ENCODE measurements around the gene ARFGAP3.

The ARFGAP3 gene

GRCh38 chr22:42856865-42857704 lies at the start of gene ARFGAP3:
Gene ARFGAP3, minus strand, starts transcription at chr22:42857273. Its CDS starts 91 bp downstream, at chr22:42857182.
- peak; percentile 98 for DNase-seq

GRCh38 chr22:42905702-42906183 lies 48.7 kb upstream of the ARFGAP3 start:
- DNase-seq = no peak

- no peak for DNase-seq
Measured at GRCh38 chr22:42905217-42905616, 48.1 kb upstream of the ARFGAP3 start.

GRCh38 chr22:42904050-42904449 lies 47.0 kb upstream of the ARFGAP3 start:
- DNase-seq = no peak

- DNase-seq = no peak
Measured at GRCh38 chr22:42902875-42903510, 45.9 kb upstream of the ARFGAP3 start.

GRCh38 chr22:42901790-42902508 lies 44.9 kb upstream of the ARFGAP3 start:
- no peak for DNase-seq

- DNase-seq = no peak
Measured at GRCh38 chr22:42897960-42898359, 40.9 kb upstream of the ARFGAP3 start.

- no peak for DNase-seq
Measured at GRCh38 chr22:42895541-42895981, 38.5 kb upstream of the ARFGAP3 start.

GRCh38 chr22:42895087-42895486 lies 38.0 kb upstream of the ARFGAP3 start:
- no peak for DNase-seq

- DNase-seq = no peak
Measured at GRCh38 chr22:42893371-42894150, 36.5 kb upstream of the ARFGAP3 start.

GRCh38 chr22:42892571-42893316 lies 35.7 kb upstream of the ARFGAP3 start:
- no peak for DNase-seq

- DNase-seq = no peak
Measured at GRCh38 chr22:42892156-42892555, 35.1 kb upstream of the ARFGAP3 start.

GRCh38 chr22:42891696-42892095 lies 34.6 kb upstream of the ARFGAP3 start:
- DNase-seq = no peak

GRCh38 chr22:42891008-42891407 lies 33.9 kb upstream of the ARFGAP3 start:
- no peak for DNase-seq

- no peak for DNase-seq
Measured at GRCh38 chr22:42889304-42889703, 32.2 kb upstream of the ARFGAP3 start.

- DNase-seq = no peak
Measured at GRCh38 chr22:42887523-42888507, 30.7 kb upstream of the ARFGAP3 start.

GRCh38 chr22:42887120-42887519 lies 30.0 kb upstream of the ARFGAP3 start:
- no peak for DNase-seq

- no peak for DNase-seq
Measured at GRCh38 chr22:42885446-42885845, 28.4 kb upstream of the ARFGAP3 start.

GRCh38 chr22:42884616-42885375 lies 27.7 kb upstream of the ARFGAP3 start:
- no peak for DNase-seq

- no peak for DNase-seq
Measured at GRCh38 chr22:42883970-42884369, 26.9 kb upstream of the ARFGAP3 start.
